GM23338 (cell line): Measurements from ENCODE around the gene PXDN. TPM values are rescaled to one million over a fixed set of nuclear protein-coding genes. Genes with fewer than 3 reads are reported as not detected.

Experiments used
- ATAC-seq: fragments of 200-7000 bp; cut with Tn5 transposase; 3 replicates; pipeline ENCODE4 v1.9.1; 2020
- DNase-seq: peaks from one replicate; pipeline ENCODE4 v3.0.0-alpha.2; 2015; ENCODE audit warnings: low spot score
- H2AFZ ChIP-seq: fragments of 200-600 bp; sonication (generic); 2 replicates; pipeline ENCODE4 v1.8.0; 2016; ENCODE audit warnings: antibody characterized with exemption, mild to moderate bottlenecking, moderate library complexity
- H3F3A ChIP-seq: fragments of 200-600 bp; sonication (generic); replicated peaks from 2 replicates; pipeline ENCODE4 v1.8.0; 2017; ENCODE audit warnings: antibody characterized with exemption, mixed run types, low read depth
- H3K27ac ChIP-seq: fragments of 200-600 bp; sonication (generic); 2 replicates; pipeline ENCODE4 v1.6.1; 2016; ENCODE audit warnings: low read depth
- H3K27me3 ChIP-seq: fragments of 200-600 bp; sonication (generic); 2 replicates; pipeline ENCODE4 v1.8.0; 2016; ENCODE audit warnings: mild to moderate bottlenecking, mixed run types, moderate library complexity; ENCODE audit not compliant: insufficient read depth
- H3K36me3 ChIP-seq: fragments of 200-600 bp; sonication (generic); 2 replicates; pipeline ENCODE4 v1.8.0; 2016; ENCODE audit warnings: mild to moderate bottlenecking; ENCODE audit not compliant: insufficient read depth
- H3K4me1 ChIP-seq: fragments of 200-600 bp; sonication (generic); 2 replicates; pipeline ENCODE4 v1.8.0; 2016; ENCODE audit warnings: mild to moderate bottlenecking, moderate library complexity; ENCODE audit not compliant: insufficient read depth
- H3K4me2 ChIP-seq: fragments of 200-600 bp; sonication (generic); 2 replicates; pipeline ENCODE4 v1.7.1; 2017; ENCODE audit warnings: mixed run types
- H3K4me3 ChIP-seq: fragments of 200-600 bp; sonication (generic); 2 replicates; pipeline ENCODE4 v1.6.1; 2016; ENCODE audit warnings: mixed run types
- H3K79me2 ChIP-seq: fragments of 200-600 bp; sonication (generic); replicated peaks from 2 replicates; pipeline ENCODE4 v1.8.0; 2017; ENCODE audit warnings: mild to moderate bottlenecking; ENCODE audit not compliant: insufficient read depth
- H3K9me2 ChIP-seq: fragments of 200-600 bp; sonication (generic); 2 replicates; pipeline ENCODE4 v1.8.0; 2017; ENCODE audit not compliant: insufficient read depth
- H4K20me1 ChIP-seq: fragments of 200-600 bp; sonication (generic); replicated peaks from 2 replicates; pipeline ENCODE4 v1.8.0; 2017; ENCODE audit warnings: mild to moderate bottlenecking; ENCODE audit not compliant: insufficient read depth
- H3K27ac Mint-ChIP-seq: 2 replicates; pipeline ENCODE4 v1.8.0; 2020; ENCODE audit warnings: inconsistent platforms, mild to moderate bottlenecking, moderate library complexity, mixed read lengths
- H3K27me3 Mint-ChIP-seq: 3 replicates; pipeline ENCODE4 v1.8.0; 2022; ENCODE audit warnings: low read depth, mild to moderate bottlenecking, moderate library complexity, mixed read lengths, inconsistent platforms; ENCODE audit not compliant: insufficient read depth, poor library complexity
- H3K36me3 Mint-ChIP-seq: 3 replicates; pipeline ENCODE4 v1.8.0; 2021; ENCODE audit warnings: low read depth, mild to moderate bottlenecking, inconsistent platforms, moderate library complexity, mixed read lengths
- H3K4me1 Mint-ChIP-seq: 3 replicates; pipeline ENCODE4 v1.8.0; 2020; ENCODE audit warnings: mild to moderate bottlenecking, inconsistent platforms, mixed read lengths
- H3K4me3 Mint-ChIP-seq: 3 replicates; pipeline ENCODE4 v1.8.0; 2021; ENCODE audit warnings: moderate library complexity, mild to moderate bottlenecking, inconsistent platforms, mixed read lengths
- H3K9me3 Mint-ChIP-seq: 3 replicates; pipeline ENCODE4 v1.8.0; 2020; ENCODE audit warnings: moderate library complexity, mild to moderate bottlenecking, inconsistent platforms, mixed read lengths
- CREB1 ChIP-seq: fragments of 250-450 bp; sonication (Bioruptor Pico); IDR thresholded peaks from 2 replicates; pipeline ENCODE4 v1.5.0; 2020; ENCODE audit warnings: low read depth, mild to moderate bottlenecking, moderate library complexity
- JUNB ChIP-seq: IDR thresholded peaks from one replicate; pipeline ENCODE4 v1.6.1; 2016; ENCODE audit warnings: antibody characterized with exemption; ENCODE audit not compliant: unreplicated experiment
- POLR2AphosphoS5 ChIP-seq: IDR thresholded peaks from 2 replicates; pipeline ENCODE4 v1.6.1; 2016; ENCODE audit warnings: antibody characterized with exemption, low read depth
- STAT1 ChIP-seq: IDR thresholded peaks from one replicate; pipeline ENCODE4 v1.6.1; 2016; ENCODE audit warnings: antibody characterized with exemption; ENCODE audit not compliant: unreplicated experiment
- ZNF114 ChIP-seq: fragments of 250-450 bp; sonication (Bioruptor Pico); IDR thresholded peaks from 2 replicates; pipeline ENCODE4 v1.5.0; 2020; ENCODE audit warnings: mild to moderate bottlenecking, moderate library complexity
- ZNF331 ChIP-seq: fragments of 250-450 bp; sonication (Bioruptor Pico); IDR thresholded peaks from 2 replicates; pipeline ENCODE4 v1.5.0; 2020; ENCODE audit warnings: low read depth, mild to moderate bottlenecking, moderate library complexity
- polyA plus RNA-seq: library from polyadenylated mRNA; unstranded; fragments of >200 nt; fragmentation: Nextera tagmentation; extraction: Ambion mirVana; gene quantifications from 2 replicates; pipeline ENCODE4 v1.2.1, GENCODE V29; 2016
- total RNA-seq: library from RNA; depleted of rRNA; stranded (reverse); fragments of >200 nt; shearing (Covaris generic); gene quantifications from 2 replicates; pipeline ENCODE4 v1.2.3, GENCODE V29; 2014
- TF ChIP-seq, protein P1 (sequence below): IDR thresholded peaks from one replicate; pipeline ENCODE4 v1.6.1; 2018; ENCODE audit warnings: antibody characterized with exemption; ENCODE audit not compliant: unreplicated experiment
- TF ChIP-seq, protein P2 (sequence below): fragments of 250-450 bp; sonication (Bioruptor Pico); IDR thresholded peaks from 2 replicates; pipeline ENCODE4 v1.5.0; 2020; ENCODE audit warnings: mild to moderate bottlenecking, moderate library complexity

Gene PXDN
- total and polyA plus RNA-seq, 2 experiments from 2014 or later = 42.2 to 225 TPM

DNA sequence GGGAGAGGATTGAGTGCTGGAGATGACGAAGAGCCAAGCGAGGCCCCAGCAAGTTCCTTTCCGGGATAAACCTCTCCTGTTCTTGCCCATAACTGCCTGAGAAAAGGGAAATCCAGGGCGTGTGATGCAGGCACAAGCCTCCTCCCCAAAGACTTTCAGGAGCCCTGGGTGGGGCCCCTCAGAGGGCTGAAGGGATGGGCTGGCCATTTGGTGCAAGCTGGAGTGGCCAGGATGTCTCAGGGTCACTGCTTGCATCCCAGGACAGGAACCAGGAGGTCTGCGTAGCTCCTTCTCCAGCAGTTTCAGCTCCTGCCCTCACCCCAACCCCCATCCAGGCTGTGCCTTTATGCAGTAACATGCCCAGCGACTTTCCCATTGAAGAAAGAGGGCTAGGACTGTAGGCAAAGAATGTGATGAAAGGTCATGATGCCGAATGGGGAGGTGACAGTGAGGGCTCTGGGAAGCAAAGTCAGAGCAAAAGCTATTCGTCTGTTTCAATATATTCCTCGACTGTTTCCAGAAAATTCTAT is 80.2 kb downstream of the PXDN start:
- H3K4me2 ChIP-seq = no peak overlapping the region
- peaks cover 9% of the 10 kb centered on the region; the same call in 1 of the 2 replicates for H3K79me2 ChIP-seq
- DNase-seq = no peak
- H3F3A ChIP-seq = no peaks in the 10 kb centered on the region
- no peak overlapping the region for H2AFZ ChIP-seq
- peaks cover 3% of the 10 kb centered on the region for H3K27me3 Mint-ChIP-seq
- peak overlapping the region; percentile 69; the same call in 1 of the 2 replicates for H3K27ac Mint-ChIP-seq
- H3K27ac ChIP-seq = no peak overlapping the region
- H3K36me3 ChIP-seq = peaks cover 36% of the 10 kb centered on the region
- peaks cover 5% of the 10 kb centered on the region; the same call in 2 of the 3 replicates for H3K4me1 Mint-ChIP-seq
- no peaks in the 10 kb centered on the region for H3K9me3 Mint-ChIP-seq
- H3K36me3 Mint-ChIP-seq = peaks cover 74% of the 10 kb centered on the region
- H3K4me1 ChIP-seq = no peaks in the 10 kb centered on the region
- ATAC-seq = no peak
- no peak for TF ChIP-seq STAT1
- no peak for TF ChIP-seq CREB1
- TF ChIP-seq, protein P1, sequence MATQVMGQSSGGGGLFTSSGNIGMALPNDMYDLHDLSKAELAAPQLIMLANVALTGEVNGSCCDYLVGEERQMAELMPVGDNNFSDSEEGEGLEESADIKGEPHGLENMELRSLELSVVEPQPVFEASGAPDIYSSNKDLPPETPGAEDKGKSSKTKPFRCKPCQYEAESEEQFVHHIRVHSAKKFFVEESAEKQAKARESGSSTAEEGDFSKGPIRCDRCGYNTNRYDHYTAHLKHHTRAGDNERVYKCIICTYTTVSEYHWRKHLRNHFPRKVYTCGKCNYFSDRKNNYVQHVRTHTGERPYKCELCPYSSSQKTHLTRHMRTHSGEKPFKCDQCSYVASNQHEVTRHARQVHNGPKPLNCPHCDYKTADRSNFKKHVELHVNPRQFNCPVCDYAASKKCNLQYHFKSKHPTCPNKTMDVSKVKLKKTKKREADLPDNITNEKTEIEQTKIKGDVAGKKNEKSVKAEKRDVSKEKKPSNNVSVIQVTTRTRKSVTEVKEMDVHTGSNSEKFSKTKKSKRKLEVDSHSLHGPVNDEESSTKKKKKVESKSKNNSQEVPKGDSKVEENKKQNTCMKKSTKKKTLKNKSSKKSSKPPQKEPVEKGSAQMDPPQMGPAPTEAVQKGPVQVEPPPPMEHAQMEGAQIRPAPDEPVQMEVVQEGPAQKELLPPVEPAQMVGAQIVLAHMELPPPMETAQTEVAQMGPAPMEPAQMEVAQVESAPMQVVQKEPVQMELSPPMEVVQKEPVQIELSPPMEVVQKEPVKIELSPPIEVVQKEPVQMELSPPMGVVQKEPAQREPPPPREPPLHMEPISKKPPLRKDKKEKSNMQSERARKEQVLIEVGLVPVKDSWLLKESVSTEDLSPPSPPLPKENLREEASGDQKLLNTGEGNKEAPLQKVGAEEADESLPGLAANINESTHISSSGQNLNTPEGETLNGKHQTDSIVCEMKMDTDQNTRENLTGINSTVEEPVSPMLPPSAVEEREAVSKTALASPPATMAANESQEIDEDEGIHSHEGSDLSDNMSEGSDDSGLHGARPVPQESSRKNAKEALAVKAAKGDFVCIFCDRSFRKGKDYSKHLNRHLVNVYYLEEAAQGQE = no peak
- TF ChIP-seq ZNF114 (CRISPR knock-in tag) = no peak
- no peaks in the 10 kb centered on the region for H3K27me3 ChIP-seq
- no peak overlapping the region for H3K4me3 ChIP-seq
- H3K9me2 ChIP-seq = no peaks in the 10 kb centered on the region
- peaks cover 3% of the 10 kb centered on the region for H4K20me1 ChIP-seq
- H3K4me3 Mint-ChIP-seq = no peak overlapping the region

DNA sequence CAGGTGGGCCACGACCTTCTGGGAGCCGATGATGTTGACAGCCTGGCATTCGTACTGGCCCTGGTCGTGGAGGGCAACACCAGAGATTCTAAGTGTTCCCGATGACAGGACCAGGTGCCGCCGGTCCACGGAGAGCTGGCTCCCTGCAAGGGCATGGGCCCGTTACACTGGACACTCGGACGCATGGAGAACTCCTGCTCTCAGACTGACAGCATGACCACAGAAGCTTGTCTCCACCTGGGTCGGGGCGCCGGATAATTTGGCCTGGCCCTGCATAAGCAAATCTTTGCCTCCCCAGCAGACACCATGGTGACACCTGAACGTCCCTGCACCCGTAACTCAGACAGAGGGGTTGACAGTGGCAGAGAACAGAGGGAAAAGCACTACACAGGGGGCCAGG is 80.7 kb downstream of the PXDN start:
- no peak overlapping the region for H2AFZ ChIP-seq
- H3K4me3 ChIP-seq = no peak overlapping the region
- Mint-ChIP-seq H3K9me3 (no peaks in the 10 kb centered on the region), H3K27ac (peak overlapping the region; percentile 69; the same call in 1 of the 2 replicates), H3K27me3 (peaks cover 3% of the 10 kb centered on the region), H3K4me1 (peaks cover 5% of the 10 kb centered on the region; the same call in 2 of the 3 replicates), H3K4me3 (no peak overlapping the region), H3K36me3 (peaks cover 74% of the 10 kb centered on the region)
- no peaks in the 10 kb centered on the region for H3F3A ChIP-seq
- peaks cover 3% of the 10 kb centered on the region for H4K20me1 ChIP-seq
- H3K27ac ChIP-seq = no peak overlapping the region
- TF ChIP-seq CREB1 (no peak), POLR2AphosphoS5 (no peak), JUNB (no peak), ZNF331 (CRISPR knock-in tag) (no peak)
- TF ChIP-seq, protein P2, sequence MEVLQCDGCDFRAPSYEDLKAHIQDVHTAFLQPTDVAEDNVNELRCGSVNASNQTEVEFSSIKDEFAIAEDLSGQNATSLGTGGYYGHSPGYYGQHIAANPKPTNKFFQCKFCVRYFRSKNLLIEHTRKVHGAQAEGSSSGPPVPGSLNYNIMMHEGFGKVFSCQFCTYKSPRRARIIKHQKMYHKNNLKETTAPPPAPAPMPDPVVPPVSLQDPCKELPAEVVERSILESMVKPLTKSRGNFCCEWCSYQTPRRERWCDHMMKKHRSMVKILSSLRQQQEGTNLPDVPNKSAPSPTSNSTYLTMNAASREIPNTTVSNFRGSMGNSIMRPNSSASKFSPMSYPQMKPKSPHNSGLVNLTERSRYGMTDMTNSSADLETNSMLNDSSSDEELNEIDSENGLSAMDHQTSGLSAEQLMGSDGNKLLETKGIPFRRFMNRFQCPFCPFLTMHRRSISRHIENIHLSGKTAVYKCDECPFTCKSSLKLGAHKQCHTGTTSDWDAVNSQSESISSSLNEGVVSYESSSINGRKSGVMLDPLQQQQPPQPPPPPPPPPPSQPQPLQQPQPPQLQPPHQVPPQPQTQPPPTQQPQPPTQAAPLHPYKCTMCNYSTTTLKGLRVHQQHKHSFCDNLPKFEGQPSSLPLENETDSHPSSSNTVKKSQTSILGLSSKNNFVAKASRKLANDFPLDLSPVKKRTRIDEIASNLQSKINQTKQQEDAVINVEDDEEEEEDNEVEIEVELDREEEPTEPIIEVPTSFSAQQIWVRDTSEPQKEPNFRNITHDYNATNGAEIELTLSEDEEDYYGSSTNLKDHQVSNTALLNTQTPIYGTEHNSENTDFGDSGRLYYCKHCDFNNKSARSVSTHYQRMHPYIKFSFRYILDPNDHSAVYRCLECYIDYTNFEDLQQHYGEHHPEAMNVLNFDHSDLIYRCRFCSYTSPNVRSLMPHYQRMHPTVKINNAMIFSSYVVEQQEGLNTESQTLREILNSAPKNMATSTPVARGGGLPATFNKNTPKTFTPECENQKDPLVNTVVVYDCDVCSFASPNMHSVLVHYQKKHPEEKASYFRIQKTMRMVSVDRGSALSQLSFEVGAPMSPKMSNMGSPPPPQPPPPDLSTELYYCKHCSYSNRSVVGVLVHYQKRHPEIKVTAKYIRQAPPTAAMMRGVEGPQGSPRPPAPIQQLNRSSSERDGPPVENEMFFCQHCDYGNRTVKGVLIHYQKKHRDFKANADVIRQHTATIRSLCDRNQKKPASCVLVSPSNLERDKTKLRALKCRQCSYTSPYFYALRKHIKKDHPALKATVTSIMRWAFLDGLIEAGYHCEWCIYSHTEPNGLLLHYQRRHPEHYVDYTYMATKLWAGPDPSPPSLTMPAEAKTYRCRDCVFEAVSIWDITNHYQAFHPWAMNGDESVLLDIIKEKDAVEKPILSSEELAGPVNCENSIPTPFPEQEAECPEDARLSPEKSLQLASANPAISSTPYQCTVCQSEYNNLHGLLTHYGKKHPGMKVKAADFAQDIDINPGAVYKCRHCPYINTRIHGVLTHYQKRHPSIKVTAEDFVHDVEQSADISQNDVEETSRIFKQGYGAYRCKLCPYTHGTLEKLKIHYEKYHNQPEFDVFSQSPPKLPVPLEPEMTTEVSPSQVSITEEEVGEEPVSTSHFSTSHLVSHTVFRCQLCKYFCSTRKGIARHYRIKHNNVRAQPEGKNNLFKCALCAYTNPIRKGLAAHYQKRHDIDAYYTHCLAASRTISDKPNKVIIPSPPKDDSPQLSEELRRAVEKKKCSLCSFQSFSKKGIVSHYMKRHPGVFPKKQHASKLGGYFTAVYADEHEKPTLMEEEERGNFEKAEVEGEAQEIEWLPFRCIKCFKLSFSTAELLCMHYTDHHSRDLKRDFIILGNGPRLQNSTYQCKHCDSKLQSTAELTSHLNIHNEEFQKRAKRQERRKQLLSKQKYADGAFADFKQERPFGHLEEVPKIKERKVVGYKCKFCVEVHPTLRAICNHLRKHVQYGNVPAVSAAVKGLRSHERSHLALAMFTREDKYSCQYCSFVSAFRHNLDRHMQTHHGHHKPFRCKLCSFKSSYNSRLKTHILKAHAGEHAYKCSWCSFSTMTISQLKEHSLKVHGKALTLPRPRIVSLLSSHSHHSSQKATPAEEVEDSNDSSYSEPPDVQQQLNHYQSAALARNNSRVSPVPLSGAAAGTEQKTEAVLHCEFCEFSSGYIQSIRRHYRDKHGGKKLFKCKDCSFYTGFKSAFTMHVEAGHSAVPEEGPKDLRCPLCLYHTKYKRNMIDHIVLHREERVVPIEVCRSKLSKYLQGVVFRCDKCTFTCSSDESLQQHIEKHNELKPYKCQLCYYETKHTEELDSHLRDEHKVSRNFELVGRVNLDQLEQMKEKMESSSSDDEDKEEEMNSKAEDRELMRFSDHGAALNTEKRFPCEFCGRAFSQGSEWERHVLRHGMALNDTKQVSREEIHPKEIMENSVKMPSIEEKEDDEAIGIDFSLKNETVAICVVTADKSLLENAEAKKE (CRISPR knock-in tag) = no peak
- no peak overlapping the region for H3K4me2 ChIP-seq
- H3K9me2 ChIP-seq = no peaks in the 10 kb centered on the region
- H3K27me3 ChIP-seq = no peaks in the 10 kb centered on the region
- ATAC-seq (no peak), DNase-seq (no peak)
- H3K36me3 ChIP-seq = peaks cover 39% of the 10 kb centered on the region
- H3K4me1 ChIP-seq = no peaks in the 10 kb centered on the region
- peaks cover 9% of the 10 kb centered on the region; the same call in 1 of the 2 replicates for H3K79me2 ChIP-seq
